Fibroblast of pulmonary artery (primary cell): Measurements from ENCODE around the gene UNC13C.

Source experiments
- DNase-seq: peaks from one replicate; pipeline ENCODE4 v3.0.0-alpha.2; 2010; ENCODE audit warnings: low read depth
- H3K4me3 ChIP-seq: replicated peaks from 2 replicates; pipeline ENCODE4 v1.5.1; 2011; ENCODE audit warnings: low read depth, mild to moderate bottlenecking, control low read depth, low read length, moderate library complexity
- CTCF ChIP-seq: IDR thresholded peaks from 2 replicates; pipeline ENCODE4 v1.5.1; 2011; ENCODE audit warnings: mild to moderate bottlenecking, control low read depth, low read length, inconsistent platforms; ENCODE audit errors: missing control alignments

Gene UNC13C

GRCh38 chr15:54456413-54456812 lies 478.2 kb downstream of the UNC13C start:
- no peak for TF ChIP-seq CTCF
- H3K4me3 ChIP-seq, result no peak overlapping the region
- DNase-seq, result no peak

GRCh38 chr15:54462511-54462913 lies 484.3 kb downstream of the UNC13C start:
- no peak for DNase-seq
- no peak for TF ChIP-seq CTCF
- no peak overlapping the region for H3K4me3 ChIP-seq

GRCh38 chr15:54481819-54482218 lies 503.6 kb downstream of the UNC13C start:
- TF ChIP-seq CTCF, result no peak
- H3K4me3 ChIP-seq, result no peak overlapping the region
- DNase-seq, result no peak

- no peak for DNase-seq
- TF ChIP-seq CTCF, result no peak
- H3K4me3 ChIP-seq, result no peak overlapping the region
Measured at GRCh38 chr15:54482251-54482650, 504.0 kb downstream of the UNC13C start.

- no peak for DNase-seq
Measured at GRCh38 chr15:54500330-54500729, 522.1 kb downstream of the UNC13C start.

GRCh38 chr15:54502416-54503075 lies 524.3 kb downstream of the UNC13C start:
- no peak for TF ChIP-seq CTCF
- no peak overlapping the region for H3K4me3 ChIP-seq
- no peak for DNase-seq

More at GRCh38 chr15:54500330-54500729, 522.1 kb downstream of the UNC13C start:
- H3K4me3 ChIP-seq, result no peak overlapping the region
- no peak for TF ChIP-seq CTCF

GRCh38 chr15:54504695-54505094 lies 526.5 kb downstream of the UNC13C start:
- H3K4me3 ChIP-seq, result no peak overlapping the region
- TF ChIP-seq CTCF, result no peak
- DNase-seq, result no peak
